Hematopoietic multipotent progenitor cell treated with erythropoietin and hydrocortisone succinate and interleukin-3 and kit ligand, for 15 days (in vitro differentiated cells): ENCODE data around the gene UTP14C.
"Not testable (repeated sequence)": the region's sequence is repeated elsewhere in the genome, so short reads cannot be mapped to it uniquely, and the experiment has no call there.

Source experiments
- DNase-seq: peaks from one replicate; pipeline ENCODE4 v3.0.0-alpha.2; 2015; ENCODE audit warnings: low spot score

UTP14C gene

DNA sequence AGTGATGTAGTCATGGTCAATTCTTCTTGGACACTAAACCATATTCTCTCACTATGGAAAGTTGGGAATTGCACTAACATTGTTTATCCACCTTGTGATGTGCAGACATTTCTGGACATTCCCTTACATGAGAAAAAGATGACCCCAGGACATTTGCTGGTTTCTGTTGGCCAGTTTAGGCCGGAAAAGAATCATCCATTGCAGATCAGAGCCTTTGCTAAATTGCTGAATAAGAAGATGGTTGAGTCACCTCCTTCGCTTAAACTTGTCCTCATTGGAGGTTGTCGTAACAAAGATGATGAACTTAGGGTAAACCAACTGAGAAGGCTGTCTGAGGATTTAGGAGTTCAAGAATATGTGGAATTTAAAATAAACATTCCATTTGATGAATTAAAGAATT lies at the start of gene UTP14C:
Gene UTP14C, plus strand, starts transcription at position 211 of the 400 bp plus-strand sequence. CDS start 4,114 bp downstream, outside the sequence.
- no peak for DNase-seq

GRCh38 chr13:51976423-51976822 lies 48.1 kb upstream of the UTP14C start:
- peak; percentile 44 for DNase-seq

DNA sequence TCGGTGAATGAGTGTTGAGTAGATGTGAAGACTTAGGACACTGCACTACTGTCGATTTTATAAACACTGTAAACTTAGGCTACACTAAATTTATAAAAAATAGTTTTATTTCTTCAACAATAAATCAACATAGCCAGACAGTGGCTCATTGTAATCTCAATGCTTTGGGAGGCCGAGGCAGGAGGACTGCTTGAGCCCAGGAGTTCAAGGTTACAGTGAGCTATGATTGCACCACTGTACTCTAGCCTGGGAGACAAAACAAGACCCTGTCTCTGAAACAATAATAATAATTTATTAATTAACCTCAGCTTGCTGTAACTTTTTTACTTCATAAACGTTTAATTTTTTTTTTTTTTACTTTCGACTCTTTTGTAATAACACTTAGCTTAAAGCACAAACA lies 47.6 kb upstream of the UTP14C start:
- no peak for DNase-seq

DNA sequence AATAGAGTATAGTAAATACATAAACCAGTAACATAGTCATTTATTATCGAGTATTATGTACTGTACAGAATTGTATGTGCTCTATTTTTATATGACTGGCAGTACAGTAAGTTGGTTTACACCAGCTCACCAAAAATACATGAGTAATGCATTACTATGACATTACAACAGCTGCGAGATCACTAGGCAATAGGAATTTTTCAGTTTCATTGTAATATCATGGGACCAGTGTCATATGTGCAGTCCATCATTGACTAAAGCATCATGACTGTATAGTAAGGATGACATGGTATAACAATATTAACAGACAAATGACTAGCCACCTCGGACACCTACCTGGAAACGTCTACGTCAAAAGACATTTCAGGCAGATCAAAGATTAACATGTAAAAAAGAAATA lies 46.9 kb upstream of the UTP14C start:
- DNase-seq = no peak

GRCh38 chr13:51978796-51979556 lies 45.5 kb upstream of the UTP14C start:
- peak; percentile 88 for DNase-seq

DNA sequence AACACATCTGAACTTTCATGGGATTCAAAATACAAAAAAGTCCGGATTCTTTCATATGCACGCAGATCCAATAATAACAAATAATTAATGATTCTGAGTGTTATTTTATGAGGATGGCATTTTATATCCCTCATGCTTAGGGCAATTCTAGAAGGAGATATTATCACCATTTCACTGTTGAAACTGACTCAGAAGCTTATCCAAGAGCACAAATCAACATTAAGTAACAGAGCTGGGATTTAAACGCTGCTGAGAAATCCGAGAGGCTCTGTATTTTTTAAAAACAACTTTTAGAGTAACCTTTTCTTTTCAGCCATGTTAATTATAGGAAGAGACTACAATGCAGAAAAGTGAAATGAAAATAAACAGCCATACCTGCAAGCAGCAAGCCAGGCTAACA lies 43.6 kb upstream of the UTP14C start:
- no peak for DNase-seq

GRCh38 chr13:51981355-51981754 lies 43.1 kb upstream of the UTP14C start:
- DNase-seq = no peak

GRCh38 chr13:51983292-51983691 lies 41.2 kb upstream of the UTP14C start:
- not testable (repeated sequence) for DNase-seq

DNA sequence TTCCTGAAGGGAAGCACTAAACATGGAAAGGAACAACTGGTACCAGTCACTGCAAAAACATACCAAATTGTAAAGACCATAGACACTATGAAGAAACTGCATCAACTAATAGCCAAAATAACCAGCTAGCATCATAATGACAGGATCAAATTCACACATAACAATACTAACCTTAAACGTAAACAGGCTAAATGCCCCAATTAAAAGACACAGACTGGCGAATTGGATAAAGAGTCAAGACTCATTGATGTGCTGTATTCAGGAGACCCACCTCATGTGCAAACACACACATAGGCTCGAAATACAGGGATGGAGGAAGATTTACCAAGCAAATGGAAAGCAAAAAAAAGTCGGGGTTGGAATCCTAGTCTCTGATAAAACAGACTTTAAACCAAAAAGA lies 39.6 kb upstream of the UTP14C start:
- not testable (repeated sequence) for DNase-seq

- no peak for DNase-seq
Observed at GRCh38 chr13:51988988-51989618, 35.4 kb upstream of the UTP14C start.

DNA sequence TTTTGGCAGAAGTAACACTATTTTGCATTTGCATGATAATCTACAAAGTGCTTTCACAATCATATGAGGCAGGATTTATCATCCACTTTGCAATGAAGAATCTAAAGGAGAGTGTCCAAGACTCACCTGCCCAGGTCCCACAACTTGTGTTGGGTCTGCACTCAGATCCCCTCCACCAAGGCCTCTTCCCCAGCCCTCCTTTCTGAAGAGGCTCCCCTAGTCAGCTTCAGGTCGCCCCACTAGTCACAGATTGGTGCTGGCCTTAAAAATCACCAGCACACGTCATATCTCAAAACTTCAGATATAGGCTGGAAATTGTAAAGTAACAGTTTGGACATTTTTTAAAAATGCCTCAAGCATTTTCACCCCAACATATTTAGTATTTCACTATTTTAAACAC lies 30.8 kb upstream of the UTP14C start:
- peak; percentile 41 for DNase-seq

DNA sequence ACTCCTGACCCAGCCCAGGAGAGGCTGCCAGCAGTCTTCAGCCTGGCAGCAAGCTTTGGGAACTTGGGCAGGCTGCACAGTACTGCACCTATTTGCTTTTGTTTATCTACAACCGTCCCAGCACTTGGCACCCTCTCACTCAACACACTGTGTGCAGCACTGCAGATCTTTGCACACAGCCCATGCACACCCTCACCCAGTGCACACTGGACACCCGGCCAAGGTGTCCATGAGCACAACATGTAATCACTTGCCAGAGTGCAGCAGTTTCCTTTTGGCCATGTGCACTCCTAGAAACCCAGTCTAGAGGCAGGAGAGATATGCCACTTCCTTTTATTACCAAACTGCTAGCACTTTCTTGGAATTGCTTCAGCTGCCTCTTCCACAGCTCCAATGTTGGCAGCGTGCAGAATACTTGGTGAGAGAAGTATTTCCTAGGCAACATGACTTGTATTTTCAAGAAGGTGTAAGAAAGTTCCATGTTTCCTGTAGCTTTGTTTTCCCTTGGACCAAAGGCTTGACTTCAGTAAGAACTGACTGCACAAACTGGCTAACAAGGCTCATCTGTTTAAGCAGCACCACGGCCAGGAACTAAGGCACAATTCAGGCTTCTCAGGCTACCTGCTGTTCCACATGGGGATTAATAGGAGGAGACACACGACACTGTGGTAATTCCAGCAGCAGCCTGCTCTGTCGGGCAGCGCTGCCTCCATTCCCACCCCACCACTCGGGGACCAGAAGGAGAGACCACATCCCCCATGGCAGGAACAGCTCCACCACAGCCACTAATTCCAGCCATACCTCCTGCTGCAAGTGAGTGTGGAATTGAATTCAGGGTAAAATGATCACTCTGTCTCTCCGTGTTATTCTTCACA lies 28.6 kb upstream of the UTP14C start:
- DNase-seq = peak; percentile 74

DNA sequence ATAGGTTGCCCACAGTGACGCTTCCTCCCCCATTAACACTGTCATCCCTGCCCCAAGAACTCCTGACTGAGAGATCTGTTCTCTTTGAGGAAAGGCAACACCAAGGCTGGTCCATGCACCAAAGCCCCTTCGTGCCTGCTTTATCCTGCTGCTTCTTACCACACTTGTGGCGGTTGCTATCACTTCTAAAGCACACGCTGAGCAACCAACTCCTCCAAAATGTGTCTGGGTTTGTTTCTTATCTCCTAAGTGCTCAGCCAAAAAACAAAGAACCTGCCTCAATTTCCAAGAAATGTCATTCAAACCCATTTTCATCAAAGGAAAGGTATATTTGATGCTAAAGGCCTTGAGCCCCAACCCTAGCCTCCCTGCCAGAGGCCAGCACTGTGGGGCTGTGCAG lies 27.9 kb upstream of the UTP14C start:
- peak; percentile 65 for DNase-seq

GRCh38 chr13:51997186-51997585 lies 27.3 kb upstream of the UTP14C start:
- no peak for DNase-seq

GRCh38 chr13:51997641-51998330 lies 26.7 kb upstream of the UTP14C start:
- DNase-seq = no peak

DNA sequence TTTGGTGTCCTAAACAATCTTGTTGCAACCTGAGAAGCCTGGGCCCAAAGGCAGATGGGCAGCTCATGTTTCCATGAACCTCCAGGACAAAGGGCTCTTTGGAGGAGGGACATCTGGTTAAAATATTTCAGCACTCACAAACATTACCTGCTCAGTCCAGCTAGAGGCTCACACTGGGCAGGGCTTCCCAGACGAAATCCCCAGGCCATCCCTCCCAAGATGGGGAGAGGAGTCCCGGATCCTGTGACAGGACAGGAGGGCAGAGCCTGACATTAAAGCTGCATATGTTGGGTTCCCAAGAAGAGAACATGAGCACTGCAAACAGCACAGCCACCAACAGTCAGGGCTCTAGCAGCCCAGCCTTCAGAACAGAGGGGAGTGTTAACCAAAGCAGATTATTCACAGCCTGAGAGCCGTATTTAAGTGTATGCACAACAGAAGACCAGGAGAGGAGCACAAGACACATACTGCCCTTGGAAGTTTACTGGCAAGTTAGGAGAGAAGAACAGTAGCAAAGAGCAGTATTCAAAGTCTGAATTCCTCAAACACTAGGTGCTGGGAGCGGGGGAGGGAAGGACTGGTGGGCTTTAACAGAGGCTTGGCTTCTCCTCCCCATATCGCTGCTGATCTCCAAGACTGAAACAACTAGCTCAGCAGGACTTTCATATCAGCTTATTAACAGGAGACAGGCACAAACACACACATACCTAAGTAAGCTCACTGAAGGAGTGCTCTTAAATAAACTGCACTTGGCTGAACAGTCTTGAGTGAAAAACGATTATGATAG lies 25.6 kb upstream of the UTP14C start:
- DNase-seq = no peak

- no peak for DNase-seq
Observed at GRCh38 chr13:51999510-51999911, 25.0 kb upstream of the UTP14C start.

DNA sequence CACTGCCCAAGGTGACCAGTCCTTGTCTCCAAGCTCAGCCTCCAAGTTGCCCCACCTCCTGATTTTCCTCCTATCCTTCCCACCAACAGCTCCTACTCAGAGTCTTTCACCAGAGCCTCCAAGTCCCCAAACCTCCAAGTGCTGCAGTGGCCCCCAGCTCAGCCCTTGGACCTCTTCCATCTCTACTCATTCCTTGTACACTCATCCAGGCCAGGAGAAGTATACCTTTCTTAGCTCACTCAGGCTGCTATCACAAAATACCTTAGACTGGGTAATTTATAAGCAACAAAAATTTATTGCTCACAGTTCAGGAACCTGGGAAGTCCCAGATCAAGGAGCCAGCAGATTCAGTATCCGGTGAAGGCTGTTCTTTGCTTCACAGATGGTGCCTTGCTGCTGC lies 24.6 kb upstream of the UTP14C start:
- no peak for DNase-seq

- DNase-seq = peak; percentile 80
Observed at GRCh38 chr13:52001120-52001731, 23.3 kb upstream of the UTP14C start.

DNA sequence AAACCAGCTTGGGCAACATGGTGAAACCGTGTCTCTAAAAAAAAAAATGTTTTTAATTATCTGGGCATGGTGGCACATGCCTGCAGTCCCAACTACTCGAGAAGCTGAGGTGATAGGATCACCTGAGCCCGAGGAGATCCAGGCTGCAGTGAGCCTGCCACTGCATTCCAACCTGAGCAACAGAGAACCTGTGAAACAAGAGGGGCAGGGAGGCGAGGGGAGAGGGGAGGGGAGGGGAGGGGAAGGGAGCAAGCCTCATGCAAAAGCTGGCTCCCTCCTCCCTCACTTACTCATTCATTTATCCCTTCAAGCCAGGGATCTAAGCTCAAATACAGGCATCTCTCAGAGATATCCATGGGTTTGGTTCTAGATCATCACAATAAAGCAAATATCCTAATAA lies 22.1 kb upstream of the UTP14C start:
- DNase-seq = no peak

GRCh38 chr13:52003541-52003940 lies 20.9 kb upstream of the UTP14C start:
- no peak for DNase-seq
